ENCODE measurements around the gene FAM222B.

The FAM222B gene

GRCh38 chr17:28773736-28774135 is 68.9 kb downstream of the FAM222B start:
- DNase-seq (ENCODE audit: low spot score), result no peak

GRCh38 chr17:28765038-28765437 is 77.6 kb downstream of the FAM222B start:
- DNase-seq (ENCODE audit: low spot score), result no peak

GRCh38 chr17:28763804-28764266 is 78.8 kb downstream of the FAM222B start:
- DNase-seq (ENCODE audit: low spot score), result peak; percentile 74

- no peak for DNase-seq (ENCODE audit: low spot score)
These were observed 79.3 kb downstream of the FAM222B start for GRCh38 chr17:28763137-28763799.

GRCh38 chr17:28760601-28761562 is 81.7 kb downstream of the FAM222B start:
- no peak for DNase-seq (ENCODE audit: low spot score)

- no peak for DNase-seq (ENCODE audit: low spot score)
These were observed 83.2 kb downstream of the FAM222B start for GRCh38 chr17:28759256-28759865.

- no peak for DNase-seq (ENCODE audit: low spot score)
These were observed 84.0 kb downstream of the FAM222B start for GRCh38 chr17:28758411-28759121.

GRCh38 chr17:28756049-28756804 is 86.4 kb downstream of the FAM222B start:
- no peak for DNase-seq (ENCODE audit: low spot score)

- no peak for DNase-seq (ENCODE audit: low spot score)
These were observed 87.1 kb downstream of the FAM222B start for GRCh38 chr17:28755486-28755885.

GRCh38 chr17:28751600-28752366 is 90.8 kb downstream of the FAM222B start:
- DNase-seq (ENCODE audit: low spot score), result no peak

GRCh38 chr17:28750178-28751047 is 92.2 kb downstream of the FAM222B start:
- DNase-seq (ENCODE audit: low spot score), result peak; percentile 76

GRCh38 chr17:28749516-28750177 is 92.9 kb downstream of the FAM222B start:
- no peak for DNase-seq (ENCODE audit: low spot score)

GRCh38 chr17:28748852-28749515 is 93.6 kb downstream of the FAM222B start:
- no peak for DNase-seq (ENCODE audit: low spot score)

- no peak for DNase-seq (ENCODE audit: low spot score)
These were observed 94.5 kb downstream of the FAM222B start for GRCh38 chr17:28747801-28748750.

- DNase-seq (ENCODE audit: low spot score), result no peak
These were observed 95.4 kb downstream of the FAM222B start for GRCh38 chr17:28747051-28747691.

GRCh38 chr17:28746611-28747050 is 96.0 kb downstream of the FAM222B start:
- no peak for DNase-seq (ENCODE audit: low spot score)

Data from HuH-7.5 (cell line).